ENCODE data around the gene RPRD2.

RPRD2 gene

GRCh38 chr1:150352866-150353265 lies 11.1 kb upstream of the RPRD2 start:
- H3K4me3 ChIP-seq (ENCODE audit: low read depth, low read length): no peak overlapping the region
- no peak for DNase-seq (ENCODE audit: low read depth)
- in situ Hi-C loops (cut with HindIII; ENCODE audit: low sequenced_read_pairs): no loop called here
- TF ChIP-seq CTCF (IDR thresholded peaks at IDR 0.05; ENCODE audit: low read depth, low read length, missing control alignments): no peak

GRCh38 chr1:150362721-150363425 lies 1.1 kb upstream of the RPRD2 start:
- in situ Hi-C loops (cut with HindIII; ENCODE audit: low sequenced_read_pairs): no loop called here
- DNase-seq (ENCODE audit: low read depth): no peak
- H3K4me3 ChIP-seq (ENCODE audit: low read depth, low read length): peak overlapping the region; percentile 58
- TF ChIP-seq CTCF (IDR thresholded peaks at IDR 0.05; ENCODE audit: low read depth, low read length, missing control alignments): no peak

GRCh38 chr1:150364231-150365003 lies 470 bp downstream of the RPRD2 start:
- peak; percentile 16 for TF ChIP-seq CTCF (IDR thresholded peaks at IDR 0.05; ENCODE audit: low read depth, low read length, missing control alignments)
- in situ Hi-C loops (cut with HindIII; ENCODE audit: low sequenced_read_pairs): no loop called here
- H3K4me3 ChIP-seq (ENCODE audit: low read depth, low read length): peak overlapping the region; percentile 58
- peak; percentile 19 for DNase-seq (ENCODE audit: low read depth)

- H3K4me3 ChIP-seq (ENCODE audit: low read depth, low read length): peak overlapping the region; percentile 58
- in situ Hi-C loops (cut with HindIII; ENCODE audit: low sequenced_read_pairs): no loop called here
- no peak for TF ChIP-seq CTCF (IDR thresholded peaks at IDR 0.05; ENCODE audit: low read depth, low read length, missing control alignments)
- DNase-seq (ENCODE audit: low read depth): no peak
These were observed 2.0 kb downstream of the RPRD2 start for GRCh38 chr1:150365941-150366340.

GRCh38 chr1:150366416-150367296 lies 2.7 kb downstream of the RPRD2 start:
- peak overlapping the region; percentile 58 for H3K4me3 ChIP-seq (ENCODE audit: low read depth, low read length)
- in situ Hi-C loops (cut with HindIII; ENCODE audit: low sequenced_read_pairs): no loop called here
- no peak for DNase-seq (ENCODE audit: low read depth)
- TF ChIP-seq CTCF (IDR thresholded peaks at IDR 0.05; ENCODE audit: low read depth, low read length, missing control alignments): no peak

- DNase-seq (ENCODE audit: low read depth): no peak
- no peak for TF ChIP-seq CTCF (IDR thresholded peaks at IDR 0.05; ENCODE audit: low read depth, low read length, missing control alignments)
- in situ Hi-C loops (cut with HindIII; ENCODE audit: low sequenced_read_pairs): no loop called here
- no peak overlapping the region for H3K4me3 ChIP-seq (ENCODE audit: low read depth, low read length)
These were observed 7.2 kb downstream of the RPRD2 start for GRCh38 chr1:150371110-150371509.

All from astrocyte of the cerebellum (primary cell).